Measurements from ENCODE around the gene RRAGD.
"Not testable (repeated sequence)": the region's sequence is repeated elsewhere in the genome, so short reads cannot be mapped to it uniquely, and the experiment has no call there.

The RRAGD gene

DNA sequence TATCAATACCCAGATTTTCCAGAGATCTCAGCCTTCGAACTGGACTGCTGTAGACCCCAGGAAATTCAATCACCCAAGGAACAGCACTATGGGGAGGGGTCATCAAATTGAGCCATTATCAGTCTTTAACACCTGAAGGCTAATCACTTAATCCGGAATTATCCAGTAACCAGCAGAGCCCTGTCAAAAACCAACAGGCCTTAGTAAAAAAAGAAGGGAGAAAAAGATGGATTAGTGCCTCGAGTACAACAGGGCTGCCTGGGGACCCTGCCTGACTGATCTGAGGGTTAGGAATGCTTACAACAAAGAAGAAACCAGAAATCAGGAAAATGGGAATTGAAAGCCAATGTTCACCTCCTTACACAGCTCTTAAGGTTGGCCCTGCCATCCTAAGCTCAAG lies 7.6 kb downstream of the RRAGD start:
- no peaks in the 10 kb centered on the region for H3K9me3 Mint-ChIP-seq

DNA sequence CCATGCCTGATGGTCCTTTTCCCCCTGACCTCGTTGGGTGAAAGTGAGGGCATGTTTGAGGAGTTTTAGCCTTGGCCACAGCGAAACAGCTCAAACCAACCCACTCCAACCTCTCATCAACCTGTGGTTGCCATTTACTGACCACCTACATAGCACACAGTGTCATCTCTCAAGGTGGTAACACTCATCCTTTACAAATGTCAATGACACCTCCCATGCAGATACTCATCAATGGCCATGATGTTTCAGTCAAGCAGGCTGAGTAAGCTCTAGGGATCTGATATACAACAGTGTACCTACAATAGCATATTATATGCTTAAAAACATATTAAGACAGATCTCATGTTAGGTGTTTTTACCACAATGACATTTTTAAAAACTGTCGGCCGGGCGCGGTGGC lies 9.3 kb downstream of the RRAGD start:
- peaks cover 26% of the 10 kb centered on the region for H3K4me1 Mint-ChIP-seq
- H3K27me3 Mint-ChIP-seq (ENCODE audit: low read depth) = no peaks in the 10 kb centered on the region
- no peaks in the 10 kb centered on the region for H3K36me3 Mint-ChIP-seq (ENCODE audit: low read depth)
- H3K27ac Mint-ChIP-seq = no peak overlapping the region
- TF ChIP-seq, protein P1, sequence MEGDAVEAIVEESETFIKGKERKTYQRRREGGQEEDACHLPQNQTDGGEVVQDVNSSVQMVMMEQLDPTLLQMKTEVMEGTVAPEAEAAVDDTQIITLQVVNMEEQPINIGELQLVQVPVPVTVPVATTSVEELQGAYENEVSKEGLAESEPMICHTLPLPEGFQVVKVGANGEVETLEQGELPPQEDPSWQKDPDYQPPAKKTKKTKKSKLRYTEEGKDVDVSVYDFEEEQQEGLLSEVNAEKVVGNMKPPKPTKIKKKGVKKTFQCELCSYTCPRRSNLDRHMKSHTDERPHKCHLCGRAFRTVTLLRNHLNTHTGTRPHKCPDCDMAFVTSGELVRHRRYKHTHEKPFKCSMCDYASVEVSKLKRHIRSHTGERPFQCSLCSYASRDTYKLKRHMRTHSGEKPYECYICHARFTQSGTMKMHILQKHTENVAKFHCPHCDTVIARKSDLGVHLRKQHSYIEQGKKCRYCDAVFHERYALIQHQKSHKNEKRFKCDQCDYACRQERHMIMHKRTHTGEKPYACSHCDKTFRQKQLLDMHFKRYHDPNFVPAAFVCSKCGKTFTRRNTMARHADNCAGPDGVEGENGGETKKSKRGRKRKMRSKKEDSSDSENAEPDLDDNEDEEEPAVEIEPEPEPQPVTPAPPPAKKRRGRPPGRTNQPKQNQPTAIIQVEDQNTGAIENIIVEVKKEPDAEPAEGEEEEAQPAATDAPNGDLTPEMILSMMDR (IDR thresholded peaks at IDR 0.05; ENCODE audit: unreplicated experiment in 3 of 3) = no peak
- H3K4me3 Mint-ChIP-seq = no peak overlapping the region
- no peaks in the 10 kb centered on the region for H3K9me3 Mint-ChIP-seq

More for the DNA sequence above, 7.6 kb downstream of the RRAGD start:
- no peaks in the 10 kb centered on the region for H3K36me3 Mint-ChIP-seq (ENCODE audit: low read depth)
- peaks cover 34% of the 10 kb centered on the region for H3K4me1 Mint-ChIP-seq
- no peak overlapping the region for H3K27ac Mint-ChIP-seq
- no peak overlapping the region for H3K4me3 Mint-ChIP-seq
- TF ChIP-seq, protein P1 (IDR thresholded peaks at IDR 0.05; ENCODE audit: unreplicated experiment in 3 of 3) = no peak
- no peaks in the 10 kb centered on the region for H3K27me3 Mint-ChIP-seq (ENCODE audit: low read depth)

DNA sequence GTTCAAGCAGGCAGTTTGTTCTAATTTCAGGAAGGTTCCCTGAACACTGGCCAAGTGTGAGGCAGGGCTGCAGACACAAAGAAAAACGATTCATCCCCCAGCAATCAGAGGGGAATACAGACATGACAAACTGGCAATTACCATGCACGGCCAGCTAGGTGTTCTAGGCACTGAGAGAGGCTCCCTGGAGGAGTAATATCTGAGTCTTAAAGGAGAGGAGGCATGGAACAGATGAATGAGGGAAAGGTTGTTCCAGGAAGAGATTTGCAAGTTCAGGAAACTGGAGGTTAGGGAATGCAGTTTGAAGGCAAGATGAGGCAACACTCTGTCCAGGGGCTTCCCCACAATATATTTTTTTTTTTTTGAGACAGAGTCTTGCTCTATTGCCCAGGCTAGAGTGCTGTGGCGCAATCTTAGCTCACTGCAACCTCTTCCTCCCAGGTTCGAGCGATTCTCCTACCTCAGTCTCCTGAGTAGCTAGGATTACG lies 11.1 kb downstream of the RRAGD start:
- Mint-ChIP-seq H3K9me3 (no peaks in the 10 kb centered on the region), H3K36me3 (ENCODE audit: low read depth) (no peaks in the 10 kb centered on the region), H3K27me3 (ENCODE audit: low read depth) (no peaks in the 10 kb centered on the region), H3K4me3 (no peak overlapping the region), H3K27ac (peak overlapping the region in 1 of 3 experiments; percentile 31), H3K4me1 (peaks cover 12% of the 10 kb centered on the region)
- TF ChIP-seq, protein P1 (IDR thresholded peaks at IDR 0.05; ENCODE audit: unreplicated experiment in 3 of 3) = no peak

DNA sequence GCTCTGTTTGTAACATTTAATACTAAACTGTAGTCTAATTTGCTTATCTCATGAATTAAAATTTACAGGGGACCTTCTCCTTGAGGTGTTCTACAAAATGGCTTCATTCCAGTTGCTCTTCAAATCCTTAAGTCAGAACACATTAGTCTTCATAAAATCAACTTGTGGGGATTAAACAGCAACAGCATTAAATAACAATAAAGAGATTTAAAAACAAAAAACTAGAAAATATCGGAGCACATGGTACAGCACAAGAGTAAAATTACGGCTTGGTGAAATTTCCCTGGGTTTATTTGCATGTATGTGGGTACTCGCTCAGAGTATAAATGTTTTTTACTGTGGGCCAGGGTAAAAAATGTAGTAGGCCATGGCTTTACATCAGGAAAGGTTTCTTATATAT lies 12.0 kb downstream of the RRAGD start:
- Mint-ChIP-seq H3K4me3 (no peak overlapping the region), H3K27ac (no peak overlapping the region), H3K27me3 (ENCODE audit: low read depth) (no peaks in the 10 kb centered on the region), H3K9me3 (no peaks in the 10 kb centered on the region), H3K36me3 (ENCODE audit: low read depth) (no peaks in the 10 kb centered on the region), H3K4me1 (peaks cover 12% of the 10 kb centered on the region)
- TF ChIP-seq, protein P1 (IDR thresholded peaks at IDR 0.05; ENCODE audit: unreplicated experiment in 3 of 3) = no peak

DNA sequence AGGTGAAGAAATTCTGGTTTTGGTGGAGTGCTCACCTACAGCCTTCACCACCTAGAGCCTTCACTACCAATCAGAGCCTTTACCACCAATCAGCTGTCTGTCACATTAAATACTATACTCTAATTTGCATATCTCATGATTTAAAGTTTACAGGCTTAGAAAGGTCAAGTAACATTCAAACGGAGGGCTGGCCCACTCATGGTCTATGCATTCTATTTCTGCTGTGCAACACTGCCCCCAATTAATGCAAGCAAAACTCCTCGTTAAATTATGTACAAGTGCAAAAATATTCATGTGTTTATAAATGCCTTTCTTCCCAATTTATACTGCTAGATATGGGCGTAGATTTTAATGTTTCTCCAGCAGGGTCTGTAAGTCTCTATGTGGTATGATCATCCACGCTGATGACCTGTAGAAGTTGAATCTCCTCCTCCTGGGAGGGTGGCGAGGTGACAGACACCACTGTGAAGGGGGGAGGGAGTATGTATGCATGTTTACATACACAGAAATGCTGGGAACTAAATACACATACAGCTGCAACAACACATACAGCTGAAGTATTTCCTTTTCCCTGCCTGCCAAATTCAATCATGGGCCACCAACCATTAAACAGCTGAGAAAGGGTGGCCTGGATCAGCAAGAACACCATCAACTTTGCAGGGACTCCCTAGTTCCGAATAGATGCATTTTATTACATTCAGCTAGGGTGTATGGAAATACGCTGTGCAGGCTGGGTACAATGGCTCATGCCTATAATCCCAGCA lies 13.1 kb downstream of the RRAGD start:
- H3K36me3 Mint-ChIP-seq (ENCODE audit: low read depth) = no peaks in the 10 kb centered on the region
- no peaks in the 10 kb centered on the region for H3K9me3 Mint-ChIP-seq
- no peak overlapping the region for H3K27ac Mint-ChIP-seq
- TF ChIP-seq, protein P1 (IDR thresholded peaks at IDR 0.05; ENCODE audit: unreplicated experiment in 3 of 3) = no peak
- H3K4me3 Mint-ChIP-seq = no peak overlapping the region
- peaks cover 12% of the 10 kb centered on the region for H3K4me1 Mint-ChIP-seq
- H3K27me3 Mint-ChIP-seq (ENCODE audit: low read depth) = no peaks in the 10 kb centered on the region

DNA sequence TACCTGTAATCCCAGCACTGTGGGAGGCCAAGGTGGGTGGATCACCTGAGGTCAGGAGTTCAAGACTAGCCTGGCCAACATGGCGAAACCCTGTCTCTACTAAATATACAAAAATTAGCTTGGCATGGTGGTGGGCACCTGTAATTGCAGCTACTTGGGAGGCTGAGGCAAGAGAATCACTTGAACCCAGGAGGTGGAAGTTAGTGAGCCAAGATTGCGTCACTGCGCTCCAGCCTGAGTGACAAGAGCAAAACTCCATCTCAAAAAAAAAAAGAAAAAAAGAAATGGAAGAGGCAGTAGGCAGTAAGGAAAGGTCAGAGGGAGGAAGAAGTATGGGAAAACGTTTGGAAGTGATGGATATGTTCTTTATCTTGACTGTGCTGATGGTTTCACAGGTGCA lies 14.2 kb downstream of the RRAGD start:
- H3K36me3 Mint-ChIP-seq (ENCODE audit: low read depth); H3K4me3 Mint-ChIP-seq; H3K9me3 Mint-ChIP-seq; H3K27ac Mint-ChIP-seq; H3K27me3 Mint-ChIP-seq (ENCODE audit: low read depth): not testable (repeated sequence)
- peaks cover 12% of the 10 kb centered on the region for H3K4me1 Mint-ChIP-seq
